T1000 (cell line): ENCODE results near the gene PAX8.

Experiments
- DNase-seq: peaks from one replicate; lab custom pipeline; 2025; ENCODE audit warnings: mixed read lengths; lab: John Stamatoyannopoulos, UW

Gene PAX8

DNA sequence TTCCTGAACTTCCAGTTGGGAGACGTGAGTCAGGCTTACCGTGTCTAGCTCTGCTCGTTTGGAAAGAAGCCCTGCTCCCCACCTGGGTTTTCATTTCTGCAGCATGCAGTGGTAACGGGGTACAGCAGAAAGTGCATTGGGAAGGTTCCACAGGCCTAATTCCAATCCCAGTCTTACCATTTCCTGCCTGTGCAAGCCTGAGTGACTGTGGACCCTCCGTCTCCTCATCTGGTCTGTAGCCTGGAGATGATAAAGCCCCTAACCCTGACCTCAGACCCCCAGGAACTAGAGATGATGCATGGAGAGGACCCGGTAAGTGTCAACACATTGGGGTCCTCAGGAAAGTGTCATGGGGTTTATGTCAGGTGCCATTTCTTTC lies 110.8 kb downstream of the PAX8 start:
- no peak for DNase-seq

DNA sequence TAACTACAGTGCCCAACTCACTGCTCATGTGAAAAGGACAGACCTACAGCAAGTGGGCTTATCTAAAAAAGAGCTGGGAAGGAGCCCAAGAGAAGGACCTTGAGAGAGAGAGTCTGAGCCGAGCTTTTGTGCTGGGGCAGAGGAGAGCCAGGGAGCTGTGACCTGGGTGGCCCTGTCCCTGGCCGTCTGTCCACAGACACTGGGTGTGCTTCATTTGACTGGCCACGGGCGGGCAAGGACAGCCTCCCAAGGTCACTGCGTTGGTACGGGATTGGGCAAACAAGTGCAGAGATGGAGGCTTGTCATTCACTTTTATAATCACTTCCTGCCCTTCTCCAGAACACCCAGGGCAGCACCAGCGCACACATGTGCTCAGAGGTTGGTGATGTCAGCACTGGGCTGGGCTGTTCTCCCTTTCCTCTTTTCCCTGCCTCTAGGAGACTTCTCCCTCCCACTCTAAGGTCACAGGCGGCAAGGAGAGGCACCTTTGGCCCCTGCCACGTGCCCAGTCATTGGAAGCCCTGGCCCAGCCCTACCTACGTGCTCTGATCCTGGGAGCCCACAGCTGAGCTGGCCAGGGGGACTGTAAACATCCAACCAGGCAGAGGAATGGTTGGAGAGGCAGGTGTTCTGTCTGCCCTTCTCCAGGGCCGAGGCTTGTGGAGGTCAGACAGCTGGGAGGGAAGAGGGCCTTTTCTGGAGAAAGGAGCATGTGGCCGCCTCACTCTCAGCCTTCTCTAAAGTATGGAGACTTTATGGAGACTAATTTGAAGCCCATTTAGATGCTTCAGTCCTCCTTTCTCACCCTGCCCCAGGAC lies 111.4 kb downstream of the PAX8 start:
- DNase-seq = no peak

GRCh38 chr2:113166187-113166645 lies 112.5 kb downstream of the PAX8 start:
- DNase-seq = no peak
